Caco-2 (cell line): ENCODE data around the gene PERP. TPM values are rescaled to one million over a fixed set of nuclear protein-coding genes. Genes with fewer than 3 reads are reported as not detected.
A peak's percentile ranks its signal among the peaks of the same experiment; 100 is the strongest.

Source experiments
- BruUV-seq: library from RNA; stranded (reverse); fragments of 400-500 nt; replicated peaks from 2 replicates; lab custom pipeline; 2021; lab: Mats Ljungman, UMichigan
- CTCF ChIA-PET: fragments of 300-600 bp; sonication (Branson Sonifier 250); formaldehyde crosslinking; loops from one replicate; lab custom pipeline; 2022; ENCODE audit warnings: antibody characterized with exemption; lab: Charles Lee
- POLR2A ChIA-PET: fragments of 300-600 bp; sonication (Branson Sonifier 250); formaldehyde crosslinking; loops from one replicate; lab custom pipeline; 2022; ENCODE audit warnings: antibody characterized with exemption; lab: Charles Lee
- DNase-seq, 2 experiments: peaks; one replicate each; pipeline versions ENCODE4 v3.0.0 to v3.0.0-alpha.2; 2020 to 2022
- H3K27me3 ChIP-seq: replicated peaks from 2 replicates; pipeline ENCODE4 v1.6.0; 2011; ENCODE audit warnings: low read length; ENCODE audit not compliant: control insufficient read depth, insufficient read depth
- H3K36me3 ChIP-seq: 2 replicates; pipeline ENCODE4 v1.5.1; 2011; ENCODE audit warnings: low read length; ENCODE audit not compliant: control insufficient read depth, insufficient read depth
- H3K4me1 ChIP-seq: fragments of 250-450 bp; sonication (Bioruptor Pico); 2 replicates; pipeline ENCODE4 v1.5.1; 2020; ENCODE audit warnings: mild to moderate bottlenecking
- H3K4me3 ChIP-seq: 2 replicates; pipeline ENCODE4 v1.5.1; 2011; ENCODE audit warnings: low read depth, mild to moderate bottlenecking, control low read depth, low read length
- H3K9me3 ChIP-seq: fragments of 250-450 bp; sonication (Bioruptor Pico); 2 replicates; pipeline ENCODE4 v1.5.1; 2020; ENCODE audit warnings: mild to moderate bottlenecking, moderate library complexity
- H3K27ac Mint-ChIP-seq: one replicate; pipeline ENCODE4 v1.8.0; 2022; ENCODE audit warnings: mixed read lengths; ENCODE audit not compliant: unreplicated experiment
- H3K27me3 Mint-ChIP-seq: one replicate; pipeline ENCODE4 v1.8.0; 2022; ENCODE audit warnings: mixed read lengths; ENCODE audit not compliant: insufficient read depth, unreplicated experiment
- H3K36me3 Mint-ChIP-seq: one replicate; pipeline ENCODE4 v1.8.0; 2022; ENCODE audit warnings: mild to moderate bottlenecking, mixed read lengths; ENCODE audit not compliant: insufficient read depth, unreplicated experiment
- H3K4me1 Mint-ChIP-seq: one replicate; pipeline ENCODE4 v1.8.0; 2022; ENCODE audit warnings: low read depth, mixed read lengths; ENCODE audit not compliant: unreplicated experiment
- H3K4me3 Mint-ChIP-seq: one replicate; pipeline ENCODE4 v1.8.0; 2022; ENCODE audit warnings: mild to moderate bottlenecking, moderate library complexity, mixed read lengths; ENCODE audit not compliant: unreplicated experiment
- H3K9me3 Mint-ChIP-seq: one replicate; pipeline ENCODE4 v1.8.0; 2022; ENCODE audit warnings: mixed read lengths; ENCODE audit not compliant: unreplicated experiment
- intact Hi-C: fragments of 100-400 bp; cut with micrococcal nuclease; formaldehyde crosslinking; loops from one replicate; pipeline ENCODE4 v1.10.0; 2022; ENCODE audit not compliant: unreplicated experiment
- total RNA-seq: library from RNA; stranded (reverse); gene quantifications from 2 replicates; pipeline ENCODE4 v1.2.3, GENCODE V29; 2022
- TF ChIP-seq, protein P1 (sequence below), 2 experiments: fragments of 200-600 bp in 1 of 2; IDR thresholded peaks; 1 replicate in 1 of 2; 2 replicates in 1 of 2; pipeline versions ENCODE4 v1.5.1 to v1.8.0; 2011 to 2022; ENCODE audit warnings: antibody characterized with exemption in 1 of 2, control low read depth in 1 of 2, inconsistent platforms in 1 of 2, low read depth in 1 of 2, low read length in 1 of 2, mild to moderate bottlenecking in 1 of 2, moderate library complexity in 1 of 2; ENCODE audit not compliant: insufficient read depth in 1 of 2, severe bottlenecking in 1 of 2, unreplicated experiment in 1 of 2

The PERP gene
- total RNA-seq, 1 experiment from 2014 or later: 141 TPM

DNA sequence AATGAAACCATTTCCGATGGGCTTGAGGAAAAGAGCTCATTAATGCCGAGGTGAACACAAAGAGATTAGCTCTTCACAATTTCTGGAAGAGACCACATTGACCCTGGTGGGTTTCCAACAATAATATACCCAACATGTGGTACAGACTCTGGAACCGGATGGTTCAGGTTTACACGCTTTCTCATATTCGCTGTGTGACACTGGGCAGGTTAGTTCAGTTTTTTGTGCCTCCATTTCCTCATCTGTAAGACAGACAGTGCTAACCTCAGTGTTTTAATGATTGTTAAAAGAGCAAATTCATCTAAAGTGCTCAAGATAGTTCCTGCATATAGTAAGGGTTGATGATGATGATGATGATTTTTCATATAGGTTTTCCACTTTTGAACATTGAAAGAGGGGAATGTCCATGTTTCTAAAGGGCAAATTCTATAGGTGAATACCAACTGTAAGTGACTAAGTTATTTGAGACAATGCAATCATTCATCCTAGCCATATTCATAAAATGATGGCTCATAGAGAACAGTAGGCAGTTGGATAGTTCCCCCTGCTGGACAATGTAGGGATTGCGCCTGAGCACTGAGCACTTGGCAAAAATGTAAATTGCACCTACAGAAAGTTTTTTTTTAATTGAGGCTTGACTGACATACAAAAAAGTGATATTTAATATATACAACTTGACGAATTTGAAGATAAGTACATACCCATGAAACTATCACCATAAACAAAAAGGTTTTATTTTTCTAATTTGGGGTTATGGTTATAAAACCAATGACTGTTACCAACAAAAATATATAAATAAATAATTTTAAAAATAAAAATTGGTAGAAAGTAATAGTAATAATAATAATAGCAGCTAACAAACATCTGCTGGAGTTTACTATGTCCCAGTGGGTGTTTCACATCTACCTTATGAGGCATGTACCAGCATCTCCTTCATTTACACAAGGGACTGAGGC, 2.1 kb upstream of the PERP start:
- peaks cover 25% of the 10 kb centered on the region for H3K36me3 Mint-ChIP-seq

DNA sequence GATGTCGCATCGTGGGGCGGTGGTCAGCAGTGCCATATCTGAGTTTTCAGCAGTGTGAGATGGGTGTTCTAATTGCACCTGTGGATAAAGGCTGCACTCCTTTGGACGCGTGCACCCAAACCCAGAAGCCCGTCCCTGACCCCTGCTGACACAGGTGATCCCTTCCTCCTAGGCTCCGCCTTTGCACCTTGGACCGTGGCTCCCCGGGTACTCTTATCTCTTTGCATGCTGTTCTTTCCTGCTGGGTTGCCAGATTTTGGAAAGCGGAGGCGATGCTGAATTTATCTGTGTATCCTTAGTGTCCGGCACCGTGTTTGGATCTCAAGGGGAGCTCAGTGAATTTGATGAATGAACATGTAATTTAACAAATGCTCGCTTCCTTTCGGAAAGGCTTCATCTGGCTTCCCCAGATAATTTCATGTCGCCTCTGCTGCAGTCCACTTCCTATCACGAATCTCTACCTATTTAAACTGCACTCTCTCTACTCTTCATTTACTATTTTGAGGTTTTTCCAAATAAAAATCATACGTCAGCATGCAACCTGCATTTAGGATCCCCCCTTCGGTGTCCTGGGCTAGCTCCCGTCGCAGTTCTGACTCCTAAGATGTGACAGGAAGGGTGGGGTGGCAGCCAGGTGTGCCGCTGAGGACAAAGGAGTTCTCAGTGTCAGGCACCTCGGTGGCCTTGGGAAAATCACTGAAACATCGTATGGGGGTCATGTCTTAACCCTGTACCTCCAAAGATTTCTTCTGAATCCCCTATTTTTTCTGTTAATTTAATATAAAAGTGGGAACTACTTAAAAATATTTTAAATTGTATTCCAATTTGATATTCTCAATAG, 753 bp upstream of the PERP start:
- peak overlapping the region; percentile 84 for H3K4me3 Mint-ChIP-seq
- peak overlapping the region; percentile 98 for H3K4me3 ChIP-seq
- H3K27ac Mint-ChIP-seq: peak overlapping the region; percentile 90
- no peaks in the 10 kb centered on the region for H3K9me3 ChIP-seq
- POLR2A ChIA-PET: interaction anchor here (0.5 kb wide), 1 partner anchor 48 kb away, joined by 3 read pairs; no protein-coding TSS in a partner anchor
- no peaks in the 10 kb centered on the region for H3K27me3 Mint-ChIP-seq
- H3K27me3 ChIP-seq: no peaks in the 10 kb centered on the region
- peaks cover 6% of the 10 kb centered on the region for H3K4me1 Mint-ChIP-seq
- peaks cover 14% of the 10 kb centered on the region for H3K4me1 ChIP-seq
- no peaks in the 10 kb centered on the region for H3K36me3 ChIP-seq
- peak; percentile 87 to 88 for DNase-seq
- no peaks in the 10 kb centered on the region for H3K9me3 Mint-ChIP-seq
- TF ChIP-seq, protein P1, sequence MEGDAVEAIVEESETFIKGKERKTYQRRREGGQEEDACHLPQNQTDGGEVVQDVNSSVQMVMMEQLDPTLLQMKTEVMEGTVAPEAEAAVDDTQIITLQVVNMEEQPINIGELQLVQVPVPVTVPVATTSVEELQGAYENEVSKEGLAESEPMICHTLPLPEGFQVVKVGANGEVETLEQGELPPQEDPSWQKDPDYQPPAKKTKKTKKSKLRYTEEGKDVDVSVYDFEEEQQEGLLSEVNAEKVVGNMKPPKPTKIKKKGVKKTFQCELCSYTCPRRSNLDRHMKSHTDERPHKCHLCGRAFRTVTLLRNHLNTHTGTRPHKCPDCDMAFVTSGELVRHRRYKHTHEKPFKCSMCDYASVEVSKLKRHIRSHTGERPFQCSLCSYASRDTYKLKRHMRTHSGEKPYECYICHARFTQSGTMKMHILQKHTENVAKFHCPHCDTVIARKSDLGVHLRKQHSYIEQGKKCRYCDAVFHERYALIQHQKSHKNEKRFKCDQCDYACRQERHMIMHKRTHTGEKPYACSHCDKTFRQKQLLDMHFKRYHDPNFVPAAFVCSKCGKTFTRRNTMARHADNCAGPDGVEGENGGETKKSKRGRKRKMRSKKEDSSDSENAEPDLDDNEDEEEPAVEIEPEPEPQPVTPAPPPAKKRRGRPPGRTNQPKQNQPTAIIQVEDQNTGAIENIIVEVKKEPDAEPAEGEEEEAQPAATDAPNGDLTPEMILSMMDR (IDR thresholded peaks at IDR 0.05; ENCODE audit: insufficient read depth in 1 of 2, low read depth in 1 of 2, low read length in 1 of 2, severe bottlenecking in 1 of 2, unreplicated experiment in 1 of 2): no peak
- BruUV-seq: TSS peak; percentile 67
- CTCF ChIA-PET: no interaction called here
- intact Hi-C loops: loop anchor here (1.0 to 5.0 kb wide), 5 partner anchors 91 to 919 kb away; partner anchors contain the start of gene ABRACL
- H3K36me3 Mint-ChIP-seq: peaks cover 35% of the 10 kb centered on the region

More for the DNA sequence above, 2.1 kb upstream of the PERP start:
- H3K36me3 ChIP-seq: no peaks in the 10 kb centered on the region
- TF ChIP-seq, protein P1 (IDR thresholded peaks at IDR 0.05; ENCODE audit: insufficient read depth in 1 of 2, low read depth in 1 of 2, low read length in 1 of 2, severe bottlenecking in 1 of 2, unreplicated experiment in 1 of 2): peak; percentile 72 to 84
- BruUV-seq: no TSS peak
- POLR2A ChIA-PET: no interaction called here
- intact Hi-C loops: loop anchor here (5.0 kb wide), 3 partner anchors 387 to 918 kb away; partner anchors contain the start of gene ABRACL
- H3K4me1 Mint-ChIP-seq: peaks cover 6% of the 10 kb centered on the region
- no peaks in the 10 kb centered on the region for H3K27me3 Mint-ChIP-seq
- peak; percentile 55 to 74 for DNase-seq
- H3K27ac Mint-ChIP-seq: peak overlapping the region; percentile 33
- H3K9me3 ChIP-seq: no peaks in the 10 kb centered on the region
- no peaks in the 10 kb centered on the region for H3K9me3 Mint-ChIP-seq
- H3K4me3 ChIP-seq: no peak overlapping the region
- CTCF ChIA-PET: interaction anchor here (0.6 kb wide), 1 partner anchor 15 kb away, joined by 3 read pairs; no protein-coding TSS in a partner anchor
- peaks cover 8% of the 10 kb centered on the region for H3K4me1 ChIP-seq
- peak overlapping the region; percentile 55 for H3K4me3 Mint-ChIP-seq
- no peaks in the 10 kb centered on the region for H3K27me3 ChIP-seq
